GM23338 (cell line): ENCODE results near the gene CBARP. TPM values are rescaled to one million over a fixed set of nuclear protein-coding genes. Genes with fewer than 3 reads are reported as not detected.

ENCODE experiments used
- ATAC-seq: fragments of 200-7000 bp; cut with Tn5 transposase; 3 replicates; pipeline ENCODE4 v1.9.1; 2020
- DNase-seq: peaks from one replicate; pipeline ENCODE4 v3.0.0-alpha.2; 2015; ENCODE audit warnings: low spot score
- H2AFZ ChIP-seq: fragments of 200-600 bp; sonication (generic); 2 replicates; pipeline ENCODE4 v1.8.0; 2016; ENCODE audit warnings: antibody characterized with exemption, mild to moderate bottlenecking, moderate library complexity
- H3F3A ChIP-seq: fragments of 200-600 bp; sonication (generic); replicated peaks from 2 replicates; pipeline ENCODE4 v1.8.0; 2017; ENCODE audit warnings: antibody characterized with exemption, mixed run types, low read depth
- H3K27ac ChIP-seq: fragments of 200-600 bp; sonication (generic); 2 replicates; pipeline ENCODE4 v1.6.1; 2016; ENCODE audit warnings: low read depth
- H3K27me3 ChIP-seq: fragments of 200-600 bp; sonication (generic); 2 replicates; pipeline ENCODE4 v1.8.0; 2016; ENCODE audit warnings: mild to moderate bottlenecking, mixed run types, moderate library complexity; ENCODE audit not compliant: insufficient read depth
- H3K36me3 ChIP-seq: fragments of 200-600 bp; sonication (generic); 2 replicates; pipeline ENCODE4 v1.8.0; 2016; ENCODE audit warnings: mild to moderate bottlenecking; ENCODE audit not compliant: insufficient read depth
- H3K4me1 ChIP-seq: fragments of 200-600 bp; sonication (generic); 2 replicates; pipeline ENCODE4 v1.8.0; 2016; ENCODE audit warnings: mild to moderate bottlenecking, moderate library complexity; ENCODE audit not compliant: insufficient read depth
- H3K4me2 ChIP-seq: fragments of 200-600 bp; sonication (generic); 2 replicates; pipeline ENCODE4 v1.7.1; 2017; ENCODE audit warnings: mixed run types
- H3K4me3 ChIP-seq: fragments of 200-600 bp; sonication (generic); 2 replicates; pipeline ENCODE4 v1.6.1; 2016; ENCODE audit warnings: mixed run types
- H3K79me2 ChIP-seq: fragments of 200-600 bp; sonication (generic); replicated peaks from 2 replicates; pipeline ENCODE4 v1.8.0; 2017; ENCODE audit warnings: mild to moderate bottlenecking; ENCODE audit not compliant: insufficient read depth
- H3K9me2 ChIP-seq: fragments of 200-600 bp; sonication (generic); 2 replicates; pipeline ENCODE4 v1.8.0; 2017; ENCODE audit not compliant: insufficient read depth
- H4K20me1 ChIP-seq: fragments of 200-600 bp; sonication (generic); replicated peaks from 2 replicates; pipeline ENCODE4 v1.8.0; 2017; ENCODE audit warnings: mild to moderate bottlenecking; ENCODE audit not compliant: insufficient read depth
- H3K27ac Mint-ChIP-seq: 2 replicates; pipeline ENCODE4 v1.8.0; 2020; ENCODE audit warnings: inconsistent platforms, mild to moderate bottlenecking, moderate library complexity, mixed read lengths
- H3K27me3 Mint-ChIP-seq: 3 replicates; pipeline ENCODE4 v1.8.0; 2022; ENCODE audit warnings: low read depth, mild to moderate bottlenecking, moderate library complexity, mixed read lengths, inconsistent platforms; ENCODE audit not compliant: insufficient read depth, poor library complexity
- H3K36me3 Mint-ChIP-seq: 3 replicates; pipeline ENCODE4 v1.8.0; 2021; ENCODE audit warnings: low read depth, mild to moderate bottlenecking, inconsistent platforms, moderate library complexity, mixed read lengths
- H3K4me1 Mint-ChIP-seq: 3 replicates; pipeline ENCODE4 v1.8.0; 2020; ENCODE audit warnings: mild to moderate bottlenecking, inconsistent platforms, mixed read lengths
- H3K4me3 Mint-ChIP-seq: 3 replicates; pipeline ENCODE4 v1.8.0; 2021; ENCODE audit warnings: moderate library complexity, mild to moderate bottlenecking, inconsistent platforms, mixed read lengths
- H3K9me3 Mint-ChIP-seq: 3 replicates; pipeline ENCODE4 v1.8.0; 2020; ENCODE audit warnings: moderate library complexity, mild to moderate bottlenecking, inconsistent platforms, mixed read lengths
- CREB1 ChIP-seq: fragments of 250-450 bp; sonication (Bioruptor Pico); IDR thresholded peaks from 2 replicates; pipeline ENCODE4 v1.5.0; 2020; ENCODE audit warnings: low read depth, mild to moderate bottlenecking, moderate library complexity
- ETS1 ChIP-seq: IDR thresholded peaks from 2 replicates; pipeline ENCODE4 v1.6.1; 2016; ENCODE audit warnings: antibody characterized with exemption
- EZH2 ChIP-seq: fragments of 200-600 bp; sonication (generic); IDR thresholded peaks from one replicate; pipeline ENCODE4 v1.8.0; 2017; ENCODE audit warnings: antibody characterized with exemption, mild to moderate bottlenecking, low read depth; ENCODE audit not compliant: unreplicated experiment
- EZH2phosphoT487 ChIP-seq: fragments of 200-600 bp; sonication (generic); IDR thresholded peaks from one replicate; pipeline ENCODE4 v1.8.1; 2018; ENCODE audit warnings: antibody characterized with exemption; ENCODE audit not compliant: unreplicated experiment
- NANOG ChIP-seq: IDR thresholded peaks from 2 replicates; pipeline ENCODE4 v1.6.1; 2016; ENCODE audit warnings: antibody characterized with exemption, borderline replicate concordance
- POLR2AphosphoS5 ChIP-seq: IDR thresholded peaks from 2 replicates; pipeline ENCODE4 v1.6.1; 2016; ENCODE audit warnings: antibody characterized with exemption, low read depth
- STAT1 ChIP-seq: IDR thresholded peaks from one replicate; pipeline ENCODE4 v1.6.1; 2016; ENCODE audit warnings: antibody characterized with exemption; ENCODE audit not compliant: unreplicated experiment
- ZNF114 ChIP-seq: fragments of 250-450 bp; sonication (Bioruptor Pico); IDR thresholded peaks from 2 replicates; pipeline ENCODE4 v1.5.0; 2020; ENCODE audit warnings: mild to moderate bottlenecking, moderate library complexity
- polyA plus RNA-seq: library from polyadenylated mRNA; unstranded; fragments of >200 nt; fragmentation: Nextera tagmentation; extraction: Ambion mirVana; gene quantifications from 2 replicates; pipeline ENCODE4 v1.2.1, GENCODE V29; 2016
- total RNA-seq: library from RNA; depleted of rRNA; stranded (reverse); fragments of >200 nt; shearing (Covaris generic); gene quantifications from 2 replicates; pipeline ENCODE4 v1.2.3, GENCODE V29; 2014
- TF ChIP-seq, protein P1 (sequence below), 2 experiments: fragments of 200-600 bp in 1 of 2; sonication (generic) in 1 of 2; conservative IDR thresholded peaks; 2 replicates each; pipeline versions ENCODE4 v1.5.1 to v1.6.1; 2016 to 2017; ENCODE audit warnings: antibody characterized with exemption in 2 of 2, low read depth in 2 of 2, mild to moderate bottlenecking in 2 of 2, moderate library complexity in 1 of 2

CBARP gene
- total and polyA plus RNA-seq, 2 experiments from 2014 or later, result 2.0 to 14.1 TPM

DNA sequence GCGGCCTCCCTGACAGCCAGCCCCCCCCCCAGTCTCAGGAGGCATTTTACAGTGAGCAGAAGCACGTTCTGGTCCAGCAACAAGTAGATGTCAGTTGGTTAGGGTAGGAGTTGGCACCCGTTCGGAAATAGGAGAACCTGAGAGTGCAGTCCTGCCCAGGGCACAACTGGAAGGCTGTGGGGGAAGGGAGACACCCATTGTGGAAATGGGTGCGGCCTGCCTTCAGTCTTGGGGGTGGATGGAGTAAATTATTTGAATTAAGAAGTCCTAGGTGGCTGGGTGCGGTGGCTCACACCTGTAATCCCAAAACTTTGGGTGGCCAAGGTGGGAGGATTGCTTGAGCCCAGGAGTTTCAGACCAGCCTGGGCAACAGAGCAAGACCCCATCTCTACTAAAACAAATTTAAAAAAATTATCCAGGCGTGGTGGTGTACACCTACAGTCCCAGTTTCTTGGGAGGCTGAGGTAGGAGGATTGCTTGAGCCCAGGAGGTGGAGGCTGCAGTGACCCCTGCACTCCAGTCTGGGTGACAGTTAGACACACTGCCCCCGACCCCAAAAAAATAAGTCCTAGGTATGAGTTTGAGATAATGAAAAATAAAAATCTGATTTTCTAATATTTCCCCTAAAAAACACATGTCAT lies 32.5 kb upstream of the CBARP start:
- Histone ChIP-seq H2AFZ (no peak overlapping the region), H3K4me3 (peak overlapping the region; percentile 94), H3F3A (peaks cover 59% of the 10 kb centered on the region), H3K36me3 (peaks cover 31% of the 10 kb centered on the region), H3K79me2 (peaks cover 44% of the 10 kb centered on the region), H3K4me2 (peak overlapping the region; percentile 100), H3K27ac (peak overlapping the region; percentile 98), H3K27me3 (peaks cover 10% of the 10 kb centered on the region; the same call in 1 of the 2 replicates), H3K4me1 (peaks cover 41% of the 10 kb centered on the region), H4K20me1 (peaks cover 37% of the 10 kb centered on the region), H3K9me2 (no peaks in the 10 kb centered on the region)
- H3K4me3 Mint-ChIP-seq, result peak overlapping the region; percentile 89
- H3K27ac Mint-ChIP-seq, result peak overlapping the region; percentile 98
- DNase-seq (no peak), ATAC-seq (no peak)
- peaks cover 59% of the 10 kb centered on the region for H3K4me1 Mint-ChIP-seq
- 0 out of 2 replicates have a peak, but pooled peaks have one; percentile 6 for TF ChIP-seq POLR2AphosphoS5
- TF ChIP-seq NANOG, result no peak
- TF ChIP-seq EZH2phosphoT487, result no peak
- peaks cover 51% of the 10 kb centered on the region for H3K36me3 Mint-ChIP-seq
- peaks cover 55% of the 10 kb centered on the region for H3K27me3 Mint-ChIP-seq
- H3K9me3 Mint-ChIP-seq, result peaks cover 2% of the 10 kb centered on the region; the same call in 2 of the 3 replicates

DNA sequence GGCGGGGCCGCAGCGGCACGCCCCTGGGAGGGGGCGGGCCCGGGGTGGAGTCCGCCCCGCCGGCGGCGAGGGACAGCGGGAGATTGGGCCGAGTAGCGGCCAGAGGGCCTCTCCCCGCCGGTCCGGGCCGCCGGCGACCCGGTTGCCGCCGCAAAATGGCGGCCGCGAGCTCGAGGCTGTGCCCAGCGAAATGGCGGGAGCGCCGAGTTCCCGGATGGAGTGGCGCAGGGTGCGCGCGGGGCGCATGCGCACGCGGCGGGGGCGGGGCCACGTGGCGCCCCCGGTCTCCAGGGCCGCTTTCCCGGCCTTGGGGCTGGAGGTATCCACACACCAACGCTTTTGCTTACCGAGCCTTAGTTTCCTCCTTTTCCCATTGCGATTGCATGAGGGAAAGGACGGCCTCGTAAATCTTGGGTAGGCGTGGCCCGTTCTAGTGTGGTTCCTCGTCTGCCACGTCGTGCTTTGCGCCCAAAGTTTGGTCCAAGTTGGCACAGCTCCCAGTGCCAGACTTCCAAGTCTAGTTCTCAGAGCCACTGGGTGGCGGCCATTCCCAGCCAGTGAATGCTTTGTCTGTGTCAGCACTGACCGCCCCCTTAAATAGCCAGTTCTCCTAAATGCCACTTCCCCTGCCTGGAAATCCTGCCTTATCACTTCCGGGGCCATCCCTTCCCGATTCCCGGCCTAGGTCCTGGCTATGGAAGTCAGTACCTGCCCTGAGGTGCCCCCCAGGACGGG lies 31.8 kb upstream of the CBARP start:
- Histone ChIP-seq H3K9me2 (no peaks in the 10 kb centered on the region), H3K27ac (peak overlapping the region; percentile 98), H3K4me3 (peak overlapping the region; percentile 94), H4K20me1 (peaks cover 37% of the 10 kb centered on the region), H3K79me2 (peaks cover 44% of the 10 kb centered on the region), H3K4me1 (peaks cover 47% of the 10 kb centered on the region), H3K4me2 (peak overlapping the region; percentile 100), H3F3A (peaks cover 60% of the 10 kb centered on the region), H3K36me3 (peaks cover 31% of the 10 kb centered on the region), H3K27me3 (peaks cover 10% of the 10 kb centered on the region; the same call in 1 of the 2 replicates), H2AFZ (no peak overlapping the region)
- Mint-ChIP-seq H3K27me3 (peaks cover 59% of the 10 kb centered on the region), H3K9me3 (peaks cover 2% of the 10 kb centered on the region; the same call in 2 of the 3 replicates), H3K27ac (peak overlapping the region; percentile 98), H3K36me3 (peaks cover 51% of the 10 kb centered on the region), H3K4me1 (peaks cover 65% of the 10 kb centered on the region), H3K4me3 (peak overlapping the region; percentile 89)
- TF ChIP-seq, protein P1, sequence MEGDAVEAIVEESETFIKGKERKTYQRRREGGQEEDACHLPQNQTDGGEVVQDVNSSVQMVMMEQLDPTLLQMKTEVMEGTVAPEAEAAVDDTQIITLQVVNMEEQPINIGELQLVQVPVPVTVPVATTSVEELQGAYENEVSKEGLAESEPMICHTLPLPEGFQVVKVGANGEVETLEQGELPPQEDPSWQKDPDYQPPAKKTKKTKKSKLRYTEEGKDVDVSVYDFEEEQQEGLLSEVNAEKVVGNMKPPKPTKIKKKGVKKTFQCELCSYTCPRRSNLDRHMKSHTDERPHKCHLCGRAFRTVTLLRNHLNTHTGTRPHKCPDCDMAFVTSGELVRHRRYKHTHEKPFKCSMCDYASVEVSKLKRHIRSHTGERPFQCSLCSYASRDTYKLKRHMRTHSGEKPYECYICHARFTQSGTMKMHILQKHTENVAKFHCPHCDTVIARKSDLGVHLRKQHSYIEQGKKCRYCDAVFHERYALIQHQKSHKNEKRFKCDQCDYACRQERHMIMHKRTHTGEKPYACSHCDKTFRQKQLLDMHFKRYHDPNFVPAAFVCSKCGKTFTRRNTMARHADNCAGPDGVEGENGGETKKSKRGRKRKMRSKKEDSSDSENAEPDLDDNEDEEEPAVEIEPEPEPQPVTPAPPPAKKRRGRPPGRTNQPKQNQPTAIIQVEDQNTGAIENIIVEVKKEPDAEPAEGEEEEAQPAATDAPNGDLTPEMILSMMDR (conservative IDR thresholded peaks at IDR 0.05; ENCODE audit: low read depth in 2 of 2), result no peak
- TF ChIP-seq ETS1 (no peak), CREB1 (CRISPR knock-in tag) (no peak), EZH2 (no peak), POLR2AphosphoS5 (peak; percentile 50), STAT1 (no peak), ZNF114 (CRISPR knock-in tag) (no peak)
- ATAC-seq (peak; percentile 0), DNase-seq (peak; percentile 81)
